ENCODE results near the gene SPTSSA.

- no peak for TF ChIP-seq CTCF (IDR thresholded peaks at IDR 0.05; ENCODE audit: low read depth, low read length)
- TF ChIP-seq EZH2phosphoT487 (IDR thresholded peaks at IDR 0.05; ENCODE audit: low read depth): no peak
These were observed 45.4 kb upstream of the SPTSSA start for GRCh38 chr14:34507459-34507858.

Data from OCI-LY3 (cell line).